Activated CD4-positive, alpha-beta T cell treated with anti-CD3 and anti-CD28 coated beads for 36 hours (primary cell): Measurements from ENCODE around the gene NOL9. TPM values are rescaled to one million over a fixed set of nuclear protein-coding genes. Genes with fewer than 3 reads are reported as not detected.
A peak's percentile ranks its signal among the peaks of the same experiment; 100 is the strongest.

ENCODE experiments used
- ATAC-seq: fragments of 200-7000 bp; cut with Tn5 transposase; one replicate; pipeline ENCODE4 v1.10.0; 2021; ENCODE audit warnings: mild to moderate bottlenecking, moderate library complexity
- CTCF ChIA-PET: fragments of 350-600 bp; sonication (Branson Sonifier 250); formaldehyde crosslinking; loops from one replicate; lab custom pipeline; 2021; ENCODE audit warnings: antibody characterized with exemption; lab: Charles Lee
- POLR2A ChIA-PET: fragments of 350-600 bp; sonication (Branson Sonifier 250); formaldehyde crosslinking; loops from one replicate; lab custom pipeline; 2021; ENCODE audit warnings: antibody characterized with exemption, inconsistent platforms; lab: Charles Lee
- DNase-seq: peaks from one replicate; pipeline ENCODE4 v3.0.0-alpha.2; 2020
- H3K27ac Mint-ChIP-seq: one replicate; pipeline ENCODE4 v1.8.0; 2021; ENCODE audit warnings: mixed read lengths
- H3K27me3 Mint-ChIP-seq: one replicate; pipeline ENCODE4 v1.8.0; 2021; ENCODE audit warnings: mixed read lengths
- H3K36me3 Mint-ChIP-seq: one replicate; pipeline ENCODE4 v1.8.0; 2021; ENCODE audit warnings: low read depth, mixed read lengths
- H3K4me1 Mint-ChIP-seq: one replicate; pipeline ENCODE4 v1.8.0; 2021; ENCODE audit warnings: mixed read lengths
- H3K4me3 Mint-ChIP-seq: one replicate; pipeline ENCODE4 v1.8.0; 2021; ENCODE audit warnings: mild to moderate bottlenecking, moderate library complexity, mixed read lengths
- H3K9me3 Mint-ChIP-seq: one replicate; pipeline ENCODE4 v1.8.0; 2021; ENCODE audit warnings: low read depth, mixed read lengths
- intact Hi-C, 2 experiments: fragments of 100-400 bp; cut with DNase I in 1 of 2; cut with micrococcal nuclease in 1 of 2; formaldehyde crosslinking; loops; one replicate each; pipeline versions ENCODE4 v1.14.2 to v1.15.1; 2022 to 2024; cut with DNase I, micrococcal nuclease
- total RNA-seq, 2 experiments: library from RNA; stranded (reverse); gene quantifications; one replicate each; pipeline ENCODE4 v1.2.3, GENCODE V29; 2021

NOL9 gene
- total RNA-seq, 2 experiments from 2014 or later: 37.4 to 44.7 TPM

DNA sequence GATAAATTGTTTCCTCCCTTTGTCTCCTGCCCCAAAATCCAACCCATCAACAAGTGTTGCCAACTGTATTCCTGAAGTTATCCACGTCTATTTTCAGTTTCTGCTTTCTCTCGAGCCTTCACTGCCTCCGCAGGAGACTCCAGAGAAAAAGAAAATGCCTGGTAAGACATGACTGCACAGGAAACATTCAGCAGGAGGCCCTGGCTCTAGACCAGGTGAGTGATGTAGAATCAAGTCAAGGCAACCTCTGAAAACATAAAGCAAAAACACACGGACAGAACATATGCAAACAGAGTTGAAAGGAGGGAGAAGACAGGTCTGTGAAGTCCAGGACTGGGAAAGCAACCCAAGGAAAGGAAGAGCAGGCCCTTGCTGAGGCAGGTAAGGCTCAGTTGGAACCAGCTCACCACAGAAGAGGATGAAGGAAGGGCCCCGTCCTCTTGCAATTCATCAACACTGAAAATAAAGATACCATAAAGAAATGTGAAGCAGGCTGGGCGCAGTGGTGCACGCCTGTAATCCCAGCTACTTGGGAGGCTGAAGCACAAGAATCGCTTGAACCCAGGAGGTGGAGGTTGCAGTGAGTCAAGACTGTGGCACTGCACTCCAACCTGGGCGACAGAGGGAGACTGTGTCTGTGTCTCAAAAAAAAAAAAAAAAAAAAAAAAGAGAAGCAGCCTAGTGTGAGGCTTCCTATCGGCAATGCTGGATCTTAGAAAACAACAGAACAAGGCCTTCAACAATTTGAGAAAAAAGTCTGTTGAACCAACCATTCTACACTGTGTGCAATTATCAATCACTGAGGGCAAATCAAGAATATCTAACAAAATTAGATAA lies 8.8 kb downstream of the NOL9 start:
- H3K36me3 Mint-ChIP-seq: peaks cover 54% of the 10 kb centered on the region
- ATAC-seq (peak; percentile 23), DNase-seq (no peak)
- peak overlapping the region; percentile 83 for H3K27ac Mint-ChIP-seq
- intact Hi-C loops: no loop called here
- CTCF ChIA-PET: interaction anchor here (0.6 kb wide), 1 partner anchor 17 kb away, joined by 3 read pairs; no protein-coding TSS in a partner anchor
- no peak overlapping the region for H3K4me3 Mint-ChIP-seq
- peaks cover 32% of the 10 kb centered on the region for H3K4me1 Mint-ChIP-seq
- POLR2A ChIA-PET: no interaction called here
- no peaks in the 10 kb centered on the region for H3K27me3 Mint-ChIP-seq
- H3K9me3 Mint-ChIP-seq: no peaks in the 10 kb centered on the region

DNA sequence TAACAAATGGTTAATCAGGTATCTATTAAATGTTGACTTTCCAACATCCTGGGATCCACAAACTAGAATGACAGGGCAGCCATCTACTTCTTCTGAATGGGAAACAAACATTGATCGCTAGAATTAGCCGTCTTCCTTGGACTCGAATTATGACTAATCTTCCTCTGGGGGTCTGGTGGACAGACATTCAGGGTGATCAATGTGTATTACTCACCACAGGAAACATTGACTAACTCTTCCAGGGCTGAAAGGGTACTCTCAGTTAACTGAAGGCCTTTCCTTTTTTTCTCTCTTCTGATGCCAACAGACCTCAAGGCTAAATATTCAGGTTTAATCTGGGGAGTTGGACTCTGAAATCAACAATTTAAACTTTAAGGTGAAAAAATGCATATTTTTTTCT lies 9.5 kb downstream of the NOL9 start:
- Mint-ChIP-seq H3K4me1 (peaks cover 30% of the 10 kb centered on the region), H3K9me3 (no peaks in the 10 kb centered on the region), H3K36me3 (peaks cover 51% of the 10 kb centered on the region), H3K27ac (peak overlapping the region; percentile 83), H3K4me3 (no peak overlapping the region), H3K27me3 (no peaks in the 10 kb centered on the region)
- intact Hi-C loops: no loop called here
- no peak for DNase-seq
- POLR2A ChIA-PET: interaction anchor here (0.6 kb wide), 1 partner anchor 8 kb away, joined by 10 read pairs; no protein-coding TSS in a partner anchor
- CTCF ChIA-PET: no interaction called here
- peak; percentile 61 for ATAC-seq

- ATAC-seq (no peak), DNase-seq (no peak)
- ChIA-PET CTCF (interaction anchor here (1.5 kb wide), 1 partner anchor 10 kb away, joined by 3 read pairs; no protein-coding TSS in a partner anchor), POLR2A (no interaction called here)
- no peaks in the 10 kb centered on the region for H3K4me1 Mint-ChIP-seq
- no peak overlapping the region for H3K27ac Mint-ChIP-seq
- intact Hi-C loops: no loop called here
- peaks cover 27% of the 10 kb centered on the region for H3K36me3 Mint-ChIP-seq
- H3K4me3 Mint-ChIP-seq: no peak overlapping the region
- H3K9me3 Mint-ChIP-seq: no peaks in the 10 kb centered on the region
- H3K27me3 Mint-ChIP-seq: no peaks in the 10 kb centered on the region
Observed at GRCh38 chr1:6538956-6539355, 15.4 kb downstream of the NOL9 start.

DNA sequence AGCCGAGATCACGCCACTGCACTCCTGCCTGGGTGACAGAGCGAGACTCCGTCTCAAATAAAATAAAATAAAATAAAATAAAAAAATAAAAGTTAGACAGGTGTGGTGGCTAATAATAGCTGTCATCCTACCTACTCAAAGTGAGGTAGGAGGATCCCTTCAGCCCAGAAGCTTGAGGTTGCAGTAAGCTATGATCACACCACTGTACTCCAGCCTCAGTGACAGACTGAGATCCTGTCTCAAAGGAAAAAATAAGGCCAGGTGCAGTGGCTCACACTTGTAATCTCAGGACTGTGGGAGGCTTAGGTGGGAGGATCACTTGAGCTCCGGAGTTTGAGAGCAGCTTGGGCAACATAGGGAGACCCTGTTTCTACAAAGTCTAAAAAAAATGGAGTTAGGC lies 18.0 kb downstream of the NOL9 start:
- CTCF ChIA-PET: interaction anchor here (3.3 kb wide), 1 partner anchor 17 kb away, joined by 21 read pairs; the partner anchor contains the start of genes NOL9 and TAS1R1
- POLR2A ChIA-PET: interaction anchor here (0.6 kb wide), 1 partner anchor 104 kb away, joined by 4 read pairs; no protein-coding TSS in a partner anchor
- no peak overlapping the region for H3K4me3 Mint-ChIP-seq
- ATAC-seq (no peak), DNase-seq (no peak)
- no peaks in the 10 kb centered on the region for H3K9me3 Mint-ChIP-seq
- H3K27ac Mint-ChIP-seq: no peak overlapping the region
- H3K4me1 Mint-ChIP-seq: no peaks in the 10 kb centered on the region
- peaks cover 40% of the 10 kb centered on the region for H3K36me3 Mint-ChIP-seq
- H3K27me3 Mint-ChIP-seq: no peaks in the 10 kb centered on the region
- intact Hi-C loops: no loop called here

GRCh38 chr1:6535214-6535613 lies 19.1 kb downstream of the NOL9 start:
- CTCF ChIA-PET: interaction anchor here (3.3 kb wide), 1 partner anchor 18 kb away, joined by 21 read pairs; the partner anchor contains the start of genes NOL9 and TAS1R1

GRCh38 chr1:6534248-6534822 lies 20.0 kb downstream of the NOL9 start:
- H3K27me3 Mint-ChIP-seq: no peaks in the 10 kb centered on the region
- POLR2A ChIA-PET: no interaction called here
- intact Hi-C loops: no loop called here
- no peak overlapping the region for H3K4me3 Mint-ChIP-seq
- no peaks in the 10 kb centered on the region for H3K4me1 Mint-ChIP-seq
- H3K27ac Mint-ChIP-seq: peak overlapping the region; percentile 19
- ATAC-seq (no peak), DNase-seq (no peak)
- H3K9me3 Mint-ChIP-seq: no peaks in the 10 kb centered on the region
- CTCF ChIA-PET: interaction anchor here (0.6 kb wide), 1 partner anchor 11 kb away, joined by 3 read pairs; no protein-coding TSS in a partner anchor
- H3K36me3 Mint-ChIP-seq: peaks cover 42% of the 10 kb centered on the region

More at GRCh38 chr1:6535214-6535613, 19.1 kb downstream of the NOL9 start:
- ATAC-seq (no peak), DNase-seq (no peak)
- Mint-ChIP-seq H3K27me3 (no peaks in the 10 kb centered on the region), H3K9me3 (no peaks in the 10 kb centered on the region), H3K4me3 (no peak overlapping the region), H3K27ac (no peak overlapping the region), H3K36me3 (peaks cover 46% of the 10 kb centered on the region), H3K4me1 (no peaks in the 10 kb centered on the region)
- POLR2A ChIA-PET: no interaction called here
- intact Hi-C loops: no loop called here

DNA sequence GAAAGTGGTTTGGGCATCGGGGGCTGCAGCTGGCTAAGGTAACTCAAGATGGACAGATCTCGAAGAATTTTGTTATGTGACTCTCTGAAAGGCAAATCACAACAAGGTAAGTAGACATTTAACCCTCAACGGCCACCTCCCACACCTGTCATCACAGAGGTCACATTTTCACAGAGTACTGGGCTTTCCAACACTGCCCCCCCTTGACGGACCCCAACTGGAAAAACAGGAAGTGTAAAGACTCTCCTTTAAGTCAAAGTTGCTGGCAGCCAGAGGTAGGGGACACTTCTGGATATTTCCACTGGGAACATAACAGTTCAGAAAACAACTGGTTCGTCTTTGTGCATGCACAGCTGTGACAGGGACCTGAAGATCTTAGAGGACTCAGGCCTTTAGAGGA lies 22.3 kb downstream of the NOL9 start:
- ATAC-seq (no peak), DNase-seq (no peak)
- H3K4me3 Mint-ChIP-seq: no peak overlapping the region
- peaks cover 41% of the 10 kb centered on the region for H3K36me3 Mint-ChIP-seq
- H3K4me1 Mint-ChIP-seq: no peaks in the 10 kb centered on the region
- intact Hi-C loops: no loop called here
- no peaks in the 10 kb centered on the region for H3K27me3 Mint-ChIP-seq
- ChIA-PET CTCF (interaction anchor here (0.6 to 0.7 kb wide), 3 partner anchors 9 to 190 kb away, joined by 3 read pairs; no protein-coding TSS in a partner anchor), POLR2A (no interaction called here)
- no peaks in the 10 kb centered on the region for H3K9me3 Mint-ChIP-seq
- no peak overlapping the region for H3K27ac Mint-ChIP-seq

DNA sequence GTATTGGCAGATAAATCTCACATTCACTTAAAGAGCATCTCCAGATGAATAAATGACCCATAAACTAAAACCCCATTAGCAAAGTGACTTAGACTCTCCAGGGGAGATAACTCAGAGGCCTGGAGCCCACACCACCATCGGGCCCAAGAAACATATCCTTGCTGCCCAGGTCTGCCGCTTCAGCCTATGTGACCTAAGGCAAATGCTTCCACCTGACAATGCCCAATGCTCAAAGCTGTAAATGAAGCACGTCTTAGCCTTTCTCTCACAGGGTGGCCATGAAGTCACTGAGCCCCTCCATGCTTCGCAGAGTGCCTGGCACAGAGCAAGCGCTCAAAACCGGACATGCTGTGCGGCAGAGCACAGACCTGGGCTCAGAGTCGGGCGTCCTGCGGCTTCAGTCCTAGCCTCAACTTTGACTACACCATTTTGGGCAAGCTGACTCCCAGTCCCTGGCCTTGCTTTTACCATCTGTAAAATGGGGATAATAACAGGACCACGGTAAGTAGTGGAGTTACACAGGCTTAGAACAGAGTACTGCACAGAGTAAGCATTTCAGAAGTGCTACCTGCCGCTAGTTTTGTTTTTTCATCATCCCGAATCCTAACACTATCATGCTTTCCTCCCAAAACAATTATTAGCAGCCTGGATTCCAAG lies 23.7 kb downstream of the NOL9 start:
- POLR2A ChIA-PET: no interaction called here
- intact Hi-C loops: no loop called here
- no peak for ATAC-seq
- peaks cover 51% of the 10 kb centered on the region for H3K36me3 Mint-ChIP-seq
- CTCF ChIA-PET: no interaction called here
- H3K27me3 Mint-ChIP-seq: no peaks in the 10 kb centered on the region
- H3K4me1 Mint-ChIP-seq: no peaks in the 10 kb centered on the region
- no peak overlapping the region for H3K27ac Mint-ChIP-seq
- DNase-seq: no peak
- no peaks in the 10 kb centered on the region for H3K9me3 Mint-ChIP-seq
- no peak overlapping the region for H3K4me3 Mint-ChIP-seq

DNA sequence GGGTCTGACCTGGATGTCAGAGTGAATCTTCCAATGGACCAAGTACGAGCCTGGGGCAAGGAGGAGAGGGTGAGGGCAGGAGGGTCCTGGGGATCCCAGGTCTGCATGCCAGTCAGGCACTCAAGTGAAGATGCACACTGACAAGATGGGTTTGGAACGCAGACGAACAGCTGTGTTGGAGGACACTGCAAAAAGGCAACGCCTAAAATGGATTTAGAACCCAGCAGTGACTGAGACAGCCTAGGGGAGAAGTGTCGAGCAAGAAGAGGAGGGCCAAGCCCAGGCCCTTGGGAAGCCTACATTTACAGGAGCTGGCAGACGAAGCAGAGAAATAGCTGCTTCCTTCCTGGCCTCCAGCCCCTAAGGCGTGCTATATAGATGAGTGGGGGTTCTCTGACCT lies 25.8 kb downstream of the NOL9 start:
- H3K27ac Mint-ChIP-seq: no peak overlapping the region
- intact Hi-C loops: no loop called here
- no peaks in the 10 kb centered on the region for H3K27me3 Mint-ChIP-seq
- no peaks in the 10 kb centered on the region for H3K9me3 Mint-ChIP-seq
- no peak for ATAC-seq
- DNase-seq: no peak
- CTCF ChIA-PET: interaction anchor here (0.9 to 2.5 kb wide), 2 partner anchors 10 to 26 kb away, joined by 3 to 5 read pairs; partner anchors contain the start of genes NOL9 and TAS1R1
- H3K4me1 Mint-ChIP-seq: no peaks in the 10 kb centered on the region
- POLR2A ChIA-PET: no interaction called here
- no peak overlapping the region for H3K4me3 Mint-ChIP-seq
- peaks cover 49% of the 10 kb centered on the region for H3K36me3 Mint-ChIP-seq

- Mint-ChIP-seq H3K36me3 (peaks cover 30% of the 10 kb centered on the region), H3K9me3 (no peaks in the 10 kb centered on the region), H3K27me3 (no peaks in the 10 kb centered on the region), H3K4me3 (no peak overlapping the region), H3K27ac (no peak overlapping the region), H3K4me1 (no peaks in the 10 kb centered on the region)
- ChIA-PET CTCF (no interaction called here), POLR2A (no interaction called here)
- ATAC-seq: no peak
- no peak for DNase-seq
- intact Hi-C loops: no loop called here
Observed at GRCh38 chr1:6526316-6526715, 28.0 kb downstream of the NOL9 start.

DNA sequence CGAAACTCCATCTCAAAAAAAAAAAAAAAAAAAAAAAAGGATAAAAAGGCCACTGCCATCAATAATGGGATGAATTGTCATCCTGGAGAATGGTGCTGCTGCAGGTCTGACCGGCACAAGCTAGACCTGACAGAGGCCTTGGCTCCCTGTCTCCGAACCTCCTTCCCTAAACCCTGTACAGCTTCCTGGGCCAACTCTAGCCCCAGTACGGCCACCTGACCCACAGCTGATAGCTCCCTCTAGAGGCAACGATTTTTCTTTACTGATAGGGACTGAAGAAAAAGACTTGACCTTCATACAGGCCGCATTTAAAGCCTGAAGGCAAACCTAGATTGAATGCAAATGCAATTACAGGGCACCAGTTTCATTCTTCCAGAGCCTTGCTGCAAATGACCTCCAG lies 30.7 kb downstream of the NOL9 start:
- POLR2A ChIA-PET: no interaction called here
- DNase-seq (no peak), ATAC-seq (no peak)
- Mint-ChIP-seq H3K4me1 (no peaks in the 10 kb centered on the region), H3K9me3 (no peaks in the 10 kb centered on the region), H3K27me3 (no peaks in the 10 kb centered on the region), H3K4me3 (no peak overlapping the region), H3K36me3 (peaks cover 21% of the 10 kb centered on the region), H3K27ac (no peak overlapping the region)
- CTCF ChIA-PET: interaction anchor here (0.8 to 1.2 kb wide), 3 partner anchors 8 to 30 kb away, joined by 3 read pairs; no protein-coding TSS in a partner anchor
- intact Hi-C loops: loop anchor here in 1 of 2 experiments (2.0 kb wide), 1 partner anchor 37 kb away; no protein-coding TSS in a partner anchor
